WTC11 (cell line): ENCODE measurements around the gene NWD2. TPM values are rescaled to one million over a fixed set of nuclear protein-coding genes. Genes with fewer than 3 reads are reported as not detected.

Experiments
- ATAC-seq: fragments of 200-7000 bp; cut with Tn5 transposase; 2 replicates; pipeline ENCODE4 v1.10.0; 2021; ENCODE audit warnings: mild to moderate bottlenecking, moderate library complexity
- CTCF ChIA-PET: fragments of 300-600 bp; sonication (Branson Sonifier 250); formaldehyde crosslinking; loops from one replicate; lab custom pipeline; 2021; ENCODE audit warnings: antibody characterized with exemption; lab: Charles Lee
- POLR2A ChIA-PET: fragments of 350-600 bp; sonication (Branson Sonifier 250); formaldehyde crosslinking; loops from one replicate; lab custom pipeline; 2021; ENCODE audit warnings: antibody characterized with exemption; lab: Charles Lee
- DNase-seq: peaks from one replicate; pipeline ENCODE4 v3.0.0; 2021; ENCODE audit warnings: low spot score
- H3K27ac Mint-ChIP-seq: 2 replicates; pipeline ENCODE4 v1.8.0; 2021; ENCODE audit warnings: mixed read lengths
- H3K27me3 Mint-ChIP-seq: 2 replicates; pipeline ENCODE4 v1.8.0; 2021; ENCODE audit warnings: low read depth, mild to moderate bottlenecking, moderate library complexity, mixed read lengths
- H3K36me3 Mint-ChIP-seq: 2 replicates; pipeline ENCODE4 v1.8.0; 2021; ENCODE audit warnings: mixed read lengths
- H3K4me1 Mint-ChIP-seq: 2 replicates; pipeline ENCODE4 v1.8.0; 2022; ENCODE audit warnings: mixed read lengths
- H3K4me3 Mint-ChIP-seq: 2 replicates; pipeline ENCODE4 v1.8.0; 2021; ENCODE audit warnings: mild to moderate bottlenecking, moderate library complexity, mixed read lengths
- H3K9me3 Mint-ChIP-seq: 2 replicates; pipeline ENCODE4 v1.8.0; 2021; ENCODE audit warnings: mixed read lengths
- IRF2 ChIP-seq: sonication (generic); formaldehyde crosslinking; IDR thresholded peaks from 2 replicates; pipeline ENCODE4 v1.8.0; 2022; ENCODE audit warnings: low read depth, missing genetic modification reagents, borderline replicate concordance
- NFATC4 ChIP-seq: fragments of 250-450 bp; sonication (Bioruptor Pico); IDR thresholded peaks from 2 replicates; pipeline ENCODE4 v1.9.0; 2021; ENCODE audit warnings: mild to moderate bottlenecking
- RELA ChIP-seq: sonication (generic); formaldehyde crosslinking; IDR thresholded peaks from 2 replicates; pipeline ENCODE4 v1.8.1; 2022; ENCODE audit warnings: missing genetic modification reagents, mild to moderate bottlenecking, borderline replicate concordance
- ZNF396 ChIP-seq: fragments of 250-450 bp; sonication (Bioruptor Pico); IDR thresholded peaks from 2 replicates; pipeline ENCODE4 v1.8.0; 2021; ENCODE audit warnings: mild to moderate bottlenecking, moderate library complexity, borderline replicate concordance
- ZNF423 ChIP-seq: fragments of 250-450 bp; sonication (Bioruptor Pico); IDR thresholded peaks from 2 replicates; pipeline ENCODE4 v2.1.2; 2022; ENCODE audit warnings: mild to moderate bottlenecking, moderate library complexity
- total RNA-seq: library from RNA; stranded (reverse); gene quantifications from 3 replicates; pipeline ENCODE4 v1.2.3, GENCODE V29; 2021
- TF ChIP-seq, protein P1 (sequence below): sonication (generic); formaldehyde crosslinking; IDR thresholded peaks from 2 replicates; pipeline ENCODE4 v1.8.0; 2022; ENCODE audit warnings: missing genetic modification reagents

Gene NWD2
- total RNA-seq, 1 experiment from 2014 or later: 0.07 TPM

DNA sequence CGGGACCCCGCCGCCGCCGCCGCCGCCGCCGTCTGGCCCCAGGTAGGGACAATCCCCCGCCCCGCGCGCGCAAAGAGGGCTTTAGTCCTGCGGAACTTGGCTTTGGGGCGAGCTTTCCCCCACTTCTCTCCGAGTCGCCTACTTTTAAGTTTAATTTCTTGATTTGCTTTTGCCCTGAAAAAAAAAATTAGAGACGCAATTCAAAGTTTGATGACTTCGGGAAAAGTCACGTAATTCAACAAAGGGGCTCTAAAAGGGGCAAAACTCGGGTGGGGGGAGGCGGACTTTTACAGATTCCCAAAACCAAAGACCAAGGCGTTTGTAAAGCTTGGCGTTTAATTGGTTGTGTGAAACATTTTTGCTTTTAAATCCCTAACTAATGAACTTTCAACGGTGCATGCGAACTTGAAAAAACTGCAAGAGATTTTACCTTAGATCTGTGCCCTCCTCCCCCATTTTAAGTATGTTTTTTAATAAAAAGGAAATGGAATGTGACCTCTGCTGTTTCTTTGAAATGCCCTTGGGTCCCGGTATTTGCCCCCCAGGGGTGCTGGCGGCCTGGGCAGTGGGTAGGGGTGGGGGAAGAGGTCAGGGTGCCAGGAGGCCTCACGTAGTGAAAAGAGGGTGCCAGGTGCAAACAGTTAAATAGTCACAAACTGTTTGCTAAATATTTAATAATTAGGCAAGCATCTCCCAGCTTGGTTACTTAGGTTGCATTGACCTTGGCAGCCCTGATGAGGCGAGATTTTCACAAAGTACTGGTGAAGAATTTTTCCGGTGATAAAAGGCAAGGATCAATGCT, 209.7 kb downstream of the NWD2 start:
- H3K27ac Mint-ChIP-seq: no peak overlapping the region
- ATAC-seq: no peak
- CTCF ChIA-PET: interaction anchor here (0.6 to 2.7 kb wide), 16 partner anchors 10 to 372 kb away, joined by 3 to 28 read pairs (median 4); partner anchors contain the start of gene PGM2
- TF ChIP-seq ZNF423 (CRISPR knock-in tag): peak; percentile 38; the same call in 1 of the 2 replicates
- TF ChIP-seq IRF2 (CRISPR knock-in tag): no peak
- H3K9me3 Mint-ChIP-seq: no peaks in the 10 kb centered on the region
- H3K36me3 Mint-ChIP-seq: no peaks in the 10 kb centered on the region
- peak overlapping the region; percentile 61 for H3K4me3 Mint-ChIP-seq
- H3K27me3 Mint-ChIP-seq: peaks cover 50% of the 10 kb centered on the region
- peak; percentile 12 for DNase-seq
- POLR2A ChIA-PET: no interaction called here
- peaks cover 15% of the 10 kb centered on the region for H3K4me1 Mint-ChIP-seq

DNA sequence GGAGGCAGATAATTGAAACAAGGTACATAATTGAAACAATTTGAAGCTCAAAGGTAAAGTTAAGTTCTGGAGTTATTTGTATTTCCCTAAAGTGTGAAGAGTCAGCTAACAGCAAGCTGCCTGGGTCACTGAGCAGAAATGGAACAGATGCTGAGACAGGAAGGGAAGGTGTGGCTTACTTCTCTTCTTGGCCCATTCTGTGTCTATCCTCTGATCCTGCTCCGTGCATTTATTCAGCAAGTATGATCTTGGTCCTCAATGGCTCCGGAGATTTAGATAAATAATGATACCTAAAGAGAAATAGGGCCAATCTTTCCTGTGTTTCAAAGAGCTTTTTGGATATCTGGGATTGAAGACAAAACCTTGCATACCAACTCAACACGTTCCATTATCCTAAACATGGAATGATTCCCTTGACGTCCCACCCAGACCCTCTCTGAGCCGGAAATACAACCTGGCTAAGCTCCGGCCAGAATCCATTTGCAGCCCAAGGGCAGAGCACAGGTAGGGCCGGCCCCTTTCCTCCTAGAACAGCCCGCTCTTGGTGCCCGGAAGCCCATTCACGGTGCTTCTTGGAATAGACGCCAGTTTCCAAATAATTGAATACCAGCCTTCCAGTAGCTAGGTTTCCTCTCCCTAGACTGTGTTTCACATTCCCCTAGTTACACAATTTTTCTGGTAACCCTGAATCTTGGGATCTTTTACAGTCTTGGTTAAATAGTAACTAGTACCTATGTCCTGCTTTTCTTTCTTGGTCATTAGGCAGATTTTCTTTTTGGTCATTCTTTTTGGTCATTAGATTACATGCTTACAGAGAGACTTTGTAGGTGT, 211.0 kb downstream of the NWD2 start:
- CTCF ChIA-PET: interaction anchor here (1.2 kb wide), 1 partner anchor 347 kb away, joined by 4 read pairs; no protein-coding TSS in a partner anchor
- no peak overlapping the region for H3K4me3 Mint-ChIP-seq
- ATAC-seq (no peak), DNase-seq (no peak)
- H3K4me1 Mint-ChIP-seq: peaks cover 15% of the 10 kb centered on the region
- H3K27ac Mint-ChIP-seq: no peak overlapping the region
- no peak for TF ChIP-seq NFATC4 (CRISPR knock-in tag)
- H3K27me3 Mint-ChIP-seq: peaks cover 44% of the 10 kb centered on the region
- H3K9me3 Mint-ChIP-seq: no peaks in the 10 kb centered on the region
- POLR2A ChIA-PET: no interaction called here
- no peaks in the 10 kb centered on the region for H3K36me3 Mint-ChIP-seq

DNA sequence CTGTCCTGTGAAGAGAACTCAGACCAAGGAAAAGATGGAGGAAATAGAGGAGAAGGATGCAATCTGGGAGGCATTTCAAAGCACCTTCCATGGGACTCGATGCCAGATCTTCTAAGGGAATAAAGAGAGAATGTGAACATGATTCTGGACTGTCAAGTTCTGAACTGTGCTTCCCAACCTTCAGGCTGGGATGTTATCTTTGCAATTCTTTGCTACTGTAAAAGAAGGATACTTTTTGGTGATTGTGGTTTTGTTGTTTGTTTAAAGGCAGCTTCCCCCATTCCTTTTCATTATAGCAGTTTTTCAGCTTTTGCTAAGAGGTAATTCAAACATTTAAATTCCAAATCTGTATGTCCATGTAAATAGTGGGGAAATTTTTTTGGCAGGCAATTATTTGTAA, 217.3 kb downstream of the NWD2 start:
- Mint-ChIP-seq H3K27me3 (peaks cover 4% of the 10 kb centered on the region; the same call in 1 of the 2 replicates), H3K4me3 (no peak overlapping the region), H3K9me3 (no peaks in the 10 kb centered on the region), H3K36me3 (no peaks in the 10 kb centered on the region), H3K4me1 (peaks cover 10% of the 10 kb centered on the region), H3K27ac (no peak overlapping the region)
- CTCF ChIA-PET: no interaction called here
- ATAC-seq: no peak
- POLR2A ChIA-PET: no interaction called here
- DNase-seq: no peak
- TF ChIP-seq, protein P1, sequence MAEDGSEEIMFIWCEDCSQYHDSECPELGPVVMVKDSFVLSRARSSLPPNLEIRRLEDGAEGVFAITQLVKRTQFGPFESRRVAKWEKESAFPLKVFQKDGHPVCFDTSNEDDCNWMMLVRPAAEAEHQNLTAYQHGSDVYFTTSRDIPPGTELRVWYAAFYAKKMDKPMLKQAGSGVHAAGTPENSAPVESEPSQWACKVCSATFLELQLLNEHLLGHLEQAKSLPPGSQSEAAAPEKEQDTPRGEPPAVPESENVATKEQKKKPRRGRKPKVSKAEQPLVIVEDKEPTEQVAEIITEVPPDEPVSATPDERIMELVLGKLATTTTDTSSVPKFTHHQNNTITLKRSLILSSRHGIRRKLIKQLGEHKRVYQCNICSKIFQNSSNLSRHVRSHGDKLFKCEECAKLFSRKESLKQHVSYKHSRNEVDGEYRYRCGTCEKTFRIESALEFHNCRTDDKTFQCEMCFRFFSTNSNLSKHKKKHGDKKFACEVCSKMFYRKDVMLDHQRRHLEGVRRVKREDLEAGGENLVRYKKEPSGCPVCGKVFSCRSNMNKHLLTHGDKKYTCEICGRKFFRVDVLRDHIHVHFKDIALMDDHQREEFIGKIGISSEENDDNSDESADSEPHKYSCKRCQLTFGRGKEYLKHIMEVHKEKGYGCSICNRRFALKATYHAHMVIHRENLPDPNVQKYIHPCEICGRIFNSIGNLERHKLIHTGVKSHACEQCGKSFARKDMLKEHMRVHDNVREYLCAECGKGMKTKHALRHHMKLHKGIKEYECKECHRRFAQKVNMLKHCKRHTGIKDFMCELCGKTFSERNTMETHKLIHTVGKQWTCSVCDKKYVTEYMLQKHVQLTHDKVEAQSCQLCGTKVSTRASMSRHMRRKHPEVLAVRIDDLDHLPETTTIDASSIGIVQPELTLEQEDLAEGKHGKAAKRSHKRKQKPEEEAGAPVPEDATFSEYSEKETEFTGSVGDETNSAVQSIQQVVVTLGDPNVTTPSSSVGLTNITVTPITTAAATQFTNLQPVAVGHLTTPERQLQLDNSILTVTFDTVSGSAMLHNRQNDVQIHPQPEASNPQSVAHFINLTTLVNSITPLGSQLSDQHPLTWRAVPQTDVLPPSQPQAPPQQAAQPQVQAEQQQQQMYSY (CRISPR knock-in tag): no peak

DNA sequence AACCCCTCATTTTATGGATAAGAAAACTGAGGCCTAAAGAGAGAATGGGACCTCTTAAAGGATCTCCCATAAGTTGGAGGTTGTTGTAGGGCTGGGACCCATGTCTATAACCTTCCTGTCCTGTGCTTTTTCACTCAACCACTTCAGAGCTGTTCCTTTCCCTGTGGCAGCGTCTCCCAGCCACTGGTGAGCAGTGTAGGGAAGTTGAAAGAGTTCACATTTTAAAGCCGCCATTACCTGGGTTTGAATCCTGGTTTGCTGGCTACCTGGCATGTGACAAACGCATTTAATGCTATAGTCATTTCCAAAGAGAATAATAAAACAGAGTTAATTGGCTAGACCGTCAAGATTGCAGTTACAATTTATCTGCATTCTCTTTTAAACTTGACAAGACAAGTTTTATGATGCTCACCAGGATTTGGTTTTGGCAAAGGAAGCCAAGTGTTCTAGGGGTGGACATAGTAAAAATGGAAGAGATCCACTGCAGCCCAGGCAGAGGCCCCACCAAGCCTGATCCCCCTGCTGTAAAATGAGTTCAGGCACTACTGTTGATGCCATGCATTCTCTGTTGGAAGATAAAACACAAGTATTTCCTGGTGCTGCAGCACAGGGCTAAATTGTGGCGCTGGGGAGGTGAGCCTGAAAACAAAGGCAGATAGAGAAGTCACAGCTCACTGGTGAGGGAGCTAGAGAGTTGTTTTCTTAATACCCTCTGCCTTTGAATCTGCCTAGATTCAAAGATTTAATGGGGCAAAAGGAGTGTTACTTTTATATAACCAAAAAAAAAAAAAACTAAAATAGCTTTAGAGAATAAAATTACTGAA, 218.7 kb downstream of the NWD2 start:
- TF ChIP-seq RELA (CRISPR knock-in tag) (no peak), ZNF396 (CRISPR knock-in tag) (no peak)
- H3K27ac Mint-ChIP-seq: no peak overlapping the region
- H3K27me3 Mint-ChIP-seq: no peaks in the 10 kb centered on the region
- H3K4me1 Mint-ChIP-seq: peaks cover 10% of the 10 kb centered on the region
- ChIA-PET CTCF (interaction anchor here (0.7 to 2.5 kb wide), 8 partner anchors 10 to 214 kb away, joined by 3 to 19 read pairs (median 4); a partner anchor contains a TSS), POLR2A (interaction anchor here (0.7 kb wide), 2 partner anchors 9 to 1128 kb away, joined by 3 to 4 read pairs; no protein-coding TSS in a partner anchor)
- no peaks in the 10 kb centered on the region for H3K9me3 Mint-ChIP-seq
- no peak overlapping the region for H3K4me3 Mint-ChIP-seq
- DNase-seq (peak; percentile 16), ATAC-seq (peak; percentile 91)
- no peaks in the 10 kb centered on the region for H3K36me3 Mint-ChIP-seq
